Natural killer cell (primary cell): ENCODE results near the gene DISC1. TPM values are rescaled to one million over a fixed set of nuclear protein-coding genes. Genes with fewer than 3 reads are reported as not detected.

Source experiments
- ATAC-seq, 3 donors: fragments of 150-1000 bp in 2 of 3; fragments of 200-7000 bp in 1 of 3; cut with Tn5 transposase; 1 replicate in 1 of 3; 2 replicates in 2 of 3; pipeline ENCODE4 v1.10.0; 2021; ENCODE audit warnings: mild to moderate bottlenecking in 2 of 3, moderate library complexity in 2 of 3
- DNase-seq, 2 donors: peaks; one replicate each; pipeline versions ENCODE4 v3.0.0 to v3.0.0-alpha.2; 2013 to 2021; ENCODE audit warnings: mixed read lengths in 1 of 2
- H3K27ac ChIP-seq: one replicate; pipeline ENCODE4 v1.5.1; 2013; ENCODE audit warnings: mild to moderate bottlenecking, low read length
- H3K27me3 ChIP-seq: one replicate; pipeline ENCODE4 v1.6.1; 2013; ENCODE audit warnings: low read length; ENCODE audit not compliant: control insufficient read depth, insufficient read depth
- H3K36me3 ChIP-seq: one replicate; pipeline ENCODE4 v1.6.1; 2013; ENCODE audit warnings: low read length; ENCODE audit not compliant: control insufficient read depth, insufficient read depth
- H3K4me1 ChIP-seq: one replicate; pipeline ENCODE4 v1.6.1; 2013; ENCODE audit warnings: low read length; ENCODE audit not compliant: control insufficient read depth, insufficient read depth
- H3K4me3 ChIP-seq: one replicate; pipeline ENCODE4 v1.5.1; 2013; ENCODE audit warnings: low read length
- H3K9me3 ChIP-seq: one replicate; pipeline ENCODE4 v1.6.1; 2013; ENCODE audit warnings: low read length; ENCODE audit not compliant: control insufficient read depth, insufficient read depth
- H3K27ac Mint-ChIP-seq, 2 donors: one replicate each; pipeline ENCODE4 v1.8.0; 2022; ENCODE audit warnings: mild to moderate bottlenecking in 2 of 2, mixed read lengths in 2 of 2, moderate library complexity in 1 of 2
- H3K27me3 Mint-ChIP-seq, 2 donors: one replicate each; pipeline ENCODE4 v1.8.0; 2022; ENCODE audit warnings: low read depth in 2 of 2, mixed read lengths in 2 of 2
- H3K36me3 Mint-ChIP-seq: one replicate; pipeline ENCODE4 v1.8.0; 2022; ENCODE audit warnings: mixed read lengths
- H3K4me1 Mint-ChIP-seq, 2 donors: one replicate each; pipeline ENCODE4 v1.8.0; 2022; ENCODE audit warnings: mixed read lengths in 2 of 2
- H3K4me3 Mint-ChIP-seq: one replicate; pipeline ENCODE4 v1.8.0; 2022; ENCODE audit warnings: mild to moderate bottlenecking, moderate library complexity, mixed read lengths
- H3K9me3 Mint-ChIP-seq, 2 donors: one replicate each; pipeline ENCODE4 v1.8.0; 2022; ENCODE audit warnings: mixed read lengths in 2 of 2
- WGBS: methylation state at CpG from one replicate; pipeline ENCODE4 v1.1.7; 2013; ENCODE audit warnings: missing lambda C conversion rate; ENCODE audit not compliant: insufficient coverage; 5-methylcytosine and 5-hydroxymethylcytosine counted together
- intact Hi-C: fragments of 100-400 bp; cut with micrococcal nuclease; formaldehyde crosslinking; loops from one replicate; pipeline ENCODE4 v1.14.2; 2022
- total RNA-seq, 4 donors: library from RNA; stranded (reverse); fragments of 120-200 nt in 1 of 4; gene quantifications; one replicate each; pipeline versions ENCODE4 v1.2.3 to v1.2.4, GENCODE V29; 2013 to 2022
- TF ChIP-seq, protein P1 (sequence below): fragments of 200-600 bp; IDR thresholded peaks from one replicate; pipeline ENCODE4 v1.8.0; 2022; ENCODE audit warnings: antibody characterized with exemption

The DISC1 gene
- total RNA-seq, 3 donors from 2014 or later (not counting 1 experiment from before 2014, with no cell fraction given) = 5.9 to 10.7 (median 9.7) TPM

DNA sequence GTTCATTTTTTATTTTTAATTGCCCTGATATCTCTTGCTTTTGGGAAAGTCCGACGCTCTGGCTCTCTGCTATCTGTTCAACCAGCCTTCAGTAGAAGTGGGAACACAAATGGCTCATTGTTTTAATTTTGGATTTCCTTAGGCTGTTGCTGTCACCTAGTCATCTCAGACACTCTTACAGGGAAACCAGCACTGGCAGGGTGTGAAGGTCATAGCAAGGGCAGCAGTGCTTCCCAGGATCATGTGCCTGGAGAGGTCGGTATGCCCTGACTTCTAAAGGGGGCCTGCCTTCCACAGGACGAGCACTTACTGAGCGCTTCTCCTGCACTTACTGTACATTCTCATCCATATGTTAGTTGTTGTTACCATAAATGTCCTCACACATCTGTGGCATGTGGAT, 224.2 kb downstream of the DISC1 start:
- ATAC-seq (no peak), DNase-seq (no peak)
- Histone ChIP-seq H3K9me3 (no peaks in the 10 kb centered on the region), H3K4me1 (no peaks in the 10 kb centered on the region), H3K27ac (no peak overlapping the region), H3K36me3 (no peaks in the 10 kb centered on the region), H3K27me3 (no peaks in the 10 kb centered on the region), H3K4me3 (no peak overlapping the region)
- WGBS = 94% methylated on average over 5 of the region's 5 CpGs
- H3K9me3 Mint-ChIP-seq = no peaks in the 10 kb centered on the region
- H3K27ac Mint-ChIP-seq = no peak overlapping the region
- H3K27me3 Mint-ChIP-seq = no peaks in the 10 kb centered on the region
- no peaks in the 10 kb centered on the region for H3K36me3 Mint-ChIP-seq
- TF ChIP-seq, protein P1, sequence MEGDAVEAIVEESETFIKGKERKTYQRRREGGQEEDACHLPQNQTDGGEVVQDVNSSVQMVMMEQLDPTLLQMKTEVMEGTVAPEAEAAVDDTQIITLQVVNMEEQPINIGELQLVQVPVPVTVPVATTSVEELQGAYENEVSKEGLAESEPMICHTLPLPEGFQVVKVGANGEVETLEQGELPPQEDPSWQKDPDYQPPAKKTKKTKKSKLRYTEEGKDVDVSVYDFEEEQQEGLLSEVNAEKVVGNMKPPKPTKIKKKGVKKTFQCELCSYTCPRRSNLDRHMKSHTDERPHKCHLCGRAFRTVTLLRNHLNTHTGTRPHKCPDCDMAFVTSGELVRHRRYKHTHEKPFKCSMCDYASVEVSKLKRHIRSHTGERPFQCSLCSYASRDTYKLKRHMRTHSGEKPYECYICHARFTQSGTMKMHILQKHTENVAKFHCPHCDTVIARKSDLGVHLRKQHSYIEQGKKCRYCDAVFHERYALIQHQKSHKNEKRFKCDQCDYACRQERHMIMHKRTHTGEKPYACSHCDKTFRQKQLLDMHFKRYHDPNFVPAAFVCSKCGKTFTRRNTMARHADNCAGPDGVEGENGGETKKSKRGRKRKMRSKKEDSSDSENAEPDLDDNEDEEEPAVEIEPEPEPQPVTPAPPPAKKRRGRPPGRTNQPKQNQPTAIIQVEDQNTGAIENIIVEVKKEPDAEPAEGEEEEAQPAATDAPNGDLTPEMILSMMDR = no peak
- no peaks in the 10 kb centered on the region for H3K4me1 Mint-ChIP-seq
- intact Hi-C loops = no loop called here
- no peak overlapping the region for H3K4me3 Mint-ChIP-seq

DNA sequence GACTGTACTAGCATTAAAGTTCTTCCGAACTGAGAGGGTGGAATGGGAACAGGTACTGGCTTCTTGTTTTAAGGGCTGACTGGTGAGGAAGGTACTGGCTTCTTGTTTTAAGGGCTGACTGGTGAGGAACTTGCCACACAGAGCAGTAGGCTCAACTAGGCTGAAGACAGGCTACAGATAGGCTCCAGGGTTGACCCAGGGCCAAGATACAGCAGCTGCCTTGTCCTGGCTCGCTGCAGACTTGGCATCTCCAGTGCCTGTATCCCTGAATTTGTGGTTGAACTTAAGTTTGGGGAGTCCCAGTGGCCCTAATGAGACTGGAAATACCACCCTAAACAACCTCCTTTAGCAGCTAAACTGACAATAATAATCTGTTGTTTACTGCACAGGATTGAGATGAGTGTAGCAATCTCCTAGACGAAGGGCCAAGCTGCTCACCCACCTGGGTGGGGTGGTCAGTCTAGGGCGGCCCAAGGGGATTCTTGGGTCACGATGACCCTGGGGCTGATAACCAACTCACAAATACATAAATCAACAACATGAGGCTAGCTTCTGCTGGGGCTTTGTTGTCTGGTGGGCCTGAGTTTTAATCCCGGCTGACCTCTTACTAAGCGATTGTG, 227.1 kb downstream of the DISC1 start:
- H3K4me1 Mint-ChIP-seq = no peaks in the 10 kb centered on the region
- Histone ChIP-seq H3K4me3 (no peak overlapping the region), H3K27ac (no peak overlapping the region), H3K4me1 (no peaks in the 10 kb centered on the region), H3K27me3 (no peaks in the 10 kb centered on the region), H3K36me3 (no peaks in the 10 kb centered on the region), H3K9me3 (no peaks in the 10 kb centered on the region)
- DNase-seq (no peak), ATAC-seq (no peak)
- H3K4me3 Mint-ChIP-seq = no peak overlapping the region
- no peaks in the 10 kb centered on the region for H3K9me3 Mint-ChIP-seq
- H3K27me3 Mint-ChIP-seq = no peaks in the 10 kb centered on the region
- WGBS = 83% methylated on average over 6 of the region's 7 CpGs
- H3K36me3 Mint-ChIP-seq = no peaks in the 10 kb centered on the region
- intact Hi-C loops = no loop called here
- H3K27ac Mint-ChIP-seq = no peak overlapping the region
- TF ChIP-seq, protein P1 = no peak

DNA sequence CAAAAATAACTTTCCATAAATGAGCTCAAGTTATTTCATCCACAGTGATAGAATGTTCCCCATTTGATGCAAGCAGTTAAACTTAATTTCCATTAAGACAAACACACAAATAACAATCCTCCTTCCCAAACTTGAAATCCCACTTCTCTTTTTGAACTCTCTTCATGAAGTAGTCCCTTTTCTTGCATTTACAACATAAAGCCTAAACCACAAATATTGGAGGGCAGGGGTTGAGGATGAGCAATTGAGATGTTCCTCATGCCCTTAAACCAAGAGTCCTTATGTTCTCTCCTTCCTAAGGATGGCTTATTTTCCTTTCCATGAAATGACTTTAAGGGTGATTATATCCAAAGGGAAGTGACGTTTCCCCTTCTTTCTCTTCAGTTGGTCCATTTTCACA, 228.8 kb downstream of the DISC1 start:
- Histone ChIP-seq H3K27ac (no peak overlapping the region), H3K4me3 (no peak overlapping the region), H3K9me3 (no peaks in the 10 kb centered on the region), H3K27me3 (no peaks in the 10 kb centered on the region), H3K36me3 (no peaks in the 10 kb centered on the region), H3K4me1 (no peaks in the 10 kb centered on the region)
- intact Hi-C loops = no loop called here
- WGBS = 71% methylated on average over 1 of the region's 1 CpG
- no peak for ATAC-seq
- peaks cover 0 to 2% of the 10 kb centered on the region in 2 donors for H3K27me3 Mint-ChIP-seq
- H3K9me3 Mint-ChIP-seq = no peaks in the 10 kb centered on the region
- DNase-seq = no peak
- H3K27ac Mint-ChIP-seq = no peak overlapping the region
- TF ChIP-seq, protein P1 = no peak
- no peaks in the 10 kb centered on the region for H3K36me3 Mint-ChIP-seq
- no peaks in the 10 kb centered on the region for H3K4me1 Mint-ChIP-seq
- no peak overlapping the region for H3K4me3 Mint-ChIP-seq

DNA sequence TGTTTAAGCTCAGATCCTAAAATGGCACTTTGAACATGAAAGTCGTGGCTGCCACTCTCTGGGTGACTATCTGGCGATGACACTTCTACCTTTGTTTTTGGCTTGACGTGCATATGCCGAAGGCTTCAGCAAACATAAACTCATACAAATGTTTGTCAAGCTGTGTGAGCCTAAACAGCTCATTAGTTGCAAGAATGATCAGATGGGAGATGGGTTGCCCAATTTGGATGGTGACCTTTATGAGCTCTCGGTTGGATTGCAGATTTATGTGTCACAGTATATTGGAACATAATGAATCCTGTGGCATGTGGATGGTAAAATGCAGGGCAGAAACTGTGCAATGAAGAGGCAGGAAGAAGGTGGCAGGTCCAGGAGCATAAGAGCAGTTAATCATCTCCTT, 229.3 kb downstream of the DISC1 start:
- no peaks in the 10 kb centered on the region for H3K4me1 Mint-ChIP-seq
- H3K27me3 ChIP-seq = no peaks in the 10 kb centered on the region
- no peaks in the 10 kb centered on the region for H3K9me3 ChIP-seq
- WGBS = 94% methylated on average over 5 of the region's 5 CpGs
- TF ChIP-seq, protein P1 = no peak
- H3K9me3 Mint-ChIP-seq = no peaks in the 10 kb centered on the region
- ATAC-seq (no peak), DNase-seq (no peak)
- no peaks in the 10 kb centered on the region for H3K36me3 Mint-ChIP-seq
- H3K27ac ChIP-seq = no peak overlapping the region
- intact Hi-C loops = no loop called here
- peaks cover 0 to 6% of the 10 kb centered on the region in 2 donors for H3K27me3 Mint-ChIP-seq
- H3K36me3 ChIP-seq = no peaks in the 10 kb centered on the region
- no peak overlapping the region for H3K4me3 ChIP-seq
- H3K4me1 ChIP-seq = no peaks in the 10 kb centered on the region
- H3K27ac Mint-ChIP-seq = no peak overlapping the region
- H3K4me3 Mint-ChIP-seq = no peak overlapping the region
